22Rv1 (cell line): Measurements from ENCODE around the gene ATXN10.

Experiments used
- H3K27ac ChIP-seq: fragments of 450-650 bp; 2 replicates; pipeline ENCODE4 v1.5.1; 2017
- ZFX ChIP-seq: fragments of 450-650 bp; IDR thresholded peaks from 2 replicates; pipeline ENCODE4 v1.6.1; 2017; ENCODE audit warnings: antibody characterized with exemption, borderline replicate concordance
- TF ChIP-seq, protein P1 (sequence below): fragments of 450-650 bp; IDR thresholded peaks from 2 replicates; pipeline ENCODE4 v1.5.1; 2017; ENCODE audit warnings: mild to moderate bottlenecking

Gene ATXN10

DNA sequence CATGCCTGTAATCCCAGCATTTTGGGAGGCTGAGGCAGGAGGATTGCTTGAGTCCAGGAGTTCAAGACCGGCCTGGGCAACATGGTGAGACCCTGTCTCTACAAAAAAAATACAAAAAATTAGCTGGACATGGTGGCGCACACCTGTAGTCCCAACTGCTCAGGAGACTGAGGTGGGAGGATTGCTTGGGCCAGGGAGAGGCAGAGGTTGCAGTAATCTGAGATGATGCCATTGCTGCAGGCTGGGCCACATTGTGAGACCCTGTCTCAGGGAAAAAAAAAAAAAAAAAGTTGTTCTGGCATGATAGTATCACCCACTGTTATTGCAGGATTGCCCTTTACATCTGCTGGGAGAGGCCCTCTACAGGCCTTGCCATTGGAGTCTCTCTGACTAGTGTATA is 18.4 kb downstream of the ATXN10 start:
- no peak overlapping the region for H3K27ac ChIP-seq
- no peak for TF ChIP-seq ZFX
- TF ChIP-seq, protein P1, sequence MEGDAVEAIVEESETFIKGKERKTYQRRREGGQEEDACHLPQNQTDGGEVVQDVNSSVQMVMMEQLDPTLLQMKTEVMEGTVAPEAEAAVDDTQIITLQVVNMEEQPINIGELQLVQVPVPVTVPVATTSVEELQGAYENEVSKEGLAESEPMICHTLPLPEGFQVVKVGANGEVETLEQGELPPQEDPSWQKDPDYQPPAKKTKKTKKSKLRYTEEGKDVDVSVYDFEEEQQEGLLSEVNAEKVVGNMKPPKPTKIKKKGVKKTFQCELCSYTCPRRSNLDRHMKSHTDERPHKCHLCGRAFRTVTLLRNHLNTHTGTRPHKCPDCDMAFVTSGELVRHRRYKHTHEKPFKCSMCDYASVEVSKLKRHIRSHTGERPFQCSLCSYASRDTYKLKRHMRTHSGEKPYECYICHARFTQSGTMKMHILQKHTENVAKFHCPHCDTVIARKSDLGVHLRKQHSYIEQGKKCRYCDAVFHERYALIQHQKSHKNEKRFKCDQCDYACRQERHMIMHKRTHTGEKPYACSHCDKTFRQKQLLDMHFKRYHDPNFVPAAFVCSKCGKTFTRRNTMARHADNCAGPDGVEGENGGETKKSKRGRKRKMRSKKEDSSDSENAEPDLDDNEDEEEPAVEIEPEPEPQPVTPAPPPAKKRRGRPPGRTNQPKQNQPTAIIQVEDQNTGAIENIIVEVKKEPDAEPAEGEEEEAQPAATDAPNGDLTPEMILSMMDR, result no peak

- TF ChIP-seq, protein P1, result no peak
- no peak for TF ChIP-seq ZFX
- no peak overlapping the region for H3K27ac ChIP-seq
Measured at GRCh38 chr22:45692549-45692948, 20.9 kb downstream of the ATXN10 start.

DNA sequence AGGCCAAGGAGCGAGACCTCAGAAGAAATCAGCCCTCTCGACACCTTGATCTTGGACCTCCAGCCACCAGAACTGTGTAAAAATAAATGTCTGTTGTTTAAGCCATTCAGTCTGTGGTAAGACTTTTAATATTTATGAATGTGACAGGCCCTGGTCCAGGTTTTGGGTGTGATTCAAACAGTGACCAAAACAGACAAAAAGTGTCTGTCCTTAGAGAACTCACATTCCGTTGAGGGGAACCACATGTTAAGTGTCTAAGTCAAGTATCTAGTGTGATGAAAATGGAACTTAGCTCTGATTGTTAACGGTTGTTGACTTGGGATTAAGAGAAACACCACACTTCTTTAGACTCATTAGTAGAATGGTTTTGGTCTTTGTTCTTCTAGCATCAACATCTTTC is 22.2 kb downstream of the ATXN10 start:
- no peak for TF ChIP-seq ZFX
- TF ChIP-seq, protein P1, result no peak
- no peak overlapping the region for H3K27ac ChIP-seq

GRCh38 chr22:45696227-45696626 is 24.6 kb downstream of the ATXN10 start:
- no peak overlapping the region for H3K27ac ChIP-seq
- TF ChIP-seq ZFX, result no peak
- TF ChIP-seq, protein P1, result no peak

DNA sequence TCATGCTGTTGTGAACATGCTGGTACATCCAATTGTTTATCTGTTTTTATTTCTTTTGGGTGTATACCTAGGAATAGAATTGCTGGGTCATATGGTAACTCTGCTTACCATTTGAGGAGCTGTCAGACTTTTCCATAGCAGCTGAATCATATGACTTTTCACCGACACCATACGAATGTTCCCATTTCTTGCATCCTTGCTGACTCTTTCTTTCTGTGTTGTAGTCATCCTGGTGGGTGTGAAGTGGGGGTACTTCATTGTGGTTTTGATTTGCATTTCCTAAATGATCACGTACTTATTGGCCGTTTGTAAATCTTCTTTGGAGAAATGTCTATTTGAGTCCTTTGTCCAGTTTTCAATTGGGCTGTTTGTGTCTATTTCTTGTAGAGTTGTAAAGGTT is 26.5 kb downstream of the ATXN10 start:
- no peak overlapping the region for H3K27ac ChIP-seq
- TF ChIP-seq, protein P1, result no peak
- no peak for TF ChIP-seq ZFX

- no peak overlapping the region for H3K27ac ChIP-seq
- no peak for TF ChIP-seq ZFX
- TF ChIP-seq, protein P1, result no peak
Measured at GRCh38 chr22:45702981-45703380, 31.3 kb downstream of the ATXN10 start.

DNA sequence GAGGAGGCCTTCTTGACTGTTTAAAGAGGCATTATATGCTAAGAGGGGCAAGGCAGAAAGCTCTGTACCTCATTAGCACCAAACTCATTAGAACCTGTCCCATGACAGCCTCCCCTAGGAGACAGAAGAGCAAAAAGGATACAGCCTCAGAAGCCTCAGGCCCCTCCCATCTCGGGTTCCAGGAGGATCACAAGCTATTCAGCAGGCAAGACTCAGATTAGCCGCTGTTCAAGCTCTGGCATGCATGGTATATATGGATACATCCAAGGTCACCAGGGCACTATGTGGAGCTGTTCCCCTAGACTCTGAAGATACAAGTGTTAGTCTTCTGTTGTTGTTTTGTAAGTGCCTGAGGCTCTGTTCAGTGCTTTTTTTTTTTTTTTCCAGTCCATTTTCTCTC is 32.1 kb downstream of the ATXN10 start:
- H3K27ac ChIP-seq, result no peak overlapping the region
- TF ChIP-seq, protein P1, result no peak
- no peak for TF ChIP-seq ZFX
